Measurements from ENCODE around the gene ARF1.

ARF1 gene

DNA sequence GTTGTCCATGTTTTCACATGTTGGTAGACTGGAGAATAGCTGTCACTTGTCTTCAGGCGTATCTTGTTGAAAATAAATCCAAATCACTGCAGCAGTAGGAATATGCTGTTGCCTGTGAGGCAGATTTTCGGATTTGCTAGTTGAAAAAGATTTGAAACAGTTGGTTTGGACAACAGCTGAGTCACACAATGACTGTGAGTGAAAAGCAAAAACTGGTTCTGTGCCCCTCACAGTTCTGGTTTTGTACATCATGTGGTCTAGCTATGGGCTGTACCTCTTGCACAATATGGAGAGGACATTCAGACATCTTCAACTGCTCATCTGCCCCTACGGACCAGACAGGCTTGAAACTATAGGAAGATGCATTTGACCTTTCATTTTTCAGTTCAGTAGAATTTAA, 1.8 kb downstream of the ARF1 start:
- Mint-ChIP-seq H3K4me3 (peak overlapping the region; percentile 97), H3K27ac (peak overlapping the region; percentile 98), H3K9me3 (no peaks in the 10 kb centered on the region), H3K27me3 (no peaks in the 10 kb centered on the region), H3K36me3 (ENCODE audit: low read depth) (peaks cover 72% of the 10 kb centered on the region), H3K4me1 (ENCODE audit: low read depth) (peaks cover 63% of the 10 kb centered on the region)
- DNase-seq, result no peak

DNA sequence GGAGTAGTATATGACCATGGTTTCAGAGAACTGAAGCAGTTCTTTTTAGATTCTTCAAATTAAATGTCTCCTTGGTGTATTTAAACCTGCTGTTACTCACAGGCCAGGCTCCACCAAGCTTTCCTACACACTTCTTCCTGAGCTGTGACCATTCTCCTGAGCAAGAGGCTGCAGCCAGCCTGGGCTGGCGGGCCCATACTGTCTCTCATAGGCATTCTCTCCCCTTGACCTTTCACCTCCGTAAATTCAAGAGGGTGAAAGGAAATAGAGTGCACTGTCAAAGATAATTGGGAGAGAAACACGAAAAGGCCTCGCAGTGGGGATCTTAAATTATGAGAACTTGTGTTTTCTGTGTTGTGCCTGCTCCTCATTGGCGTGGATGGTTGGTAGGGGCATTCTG, 2.3 kb downstream of the ARF1 start:
- DNase-seq, result no peak
- H3K4me1 Mint-ChIP-seq (ENCODE audit: low read depth), result peaks cover 64% of the 10 kb centered on the region
- H3K27me3 Mint-ChIP-seq, result no peaks in the 10 kb centered on the region
- no peaks in the 10 kb centered on the region for H3K9me3 Mint-ChIP-seq
- H3K27ac Mint-ChIP-seq, result peak overlapping the region; percentile 98
- H3K36me3 Mint-ChIP-seq (ENCODE audit: low read depth), result peaks cover 75% of the 10 kb centered on the region
- H3K4me3 Mint-ChIP-seq, result peak overlapping the region; percentile 97

DNA sequence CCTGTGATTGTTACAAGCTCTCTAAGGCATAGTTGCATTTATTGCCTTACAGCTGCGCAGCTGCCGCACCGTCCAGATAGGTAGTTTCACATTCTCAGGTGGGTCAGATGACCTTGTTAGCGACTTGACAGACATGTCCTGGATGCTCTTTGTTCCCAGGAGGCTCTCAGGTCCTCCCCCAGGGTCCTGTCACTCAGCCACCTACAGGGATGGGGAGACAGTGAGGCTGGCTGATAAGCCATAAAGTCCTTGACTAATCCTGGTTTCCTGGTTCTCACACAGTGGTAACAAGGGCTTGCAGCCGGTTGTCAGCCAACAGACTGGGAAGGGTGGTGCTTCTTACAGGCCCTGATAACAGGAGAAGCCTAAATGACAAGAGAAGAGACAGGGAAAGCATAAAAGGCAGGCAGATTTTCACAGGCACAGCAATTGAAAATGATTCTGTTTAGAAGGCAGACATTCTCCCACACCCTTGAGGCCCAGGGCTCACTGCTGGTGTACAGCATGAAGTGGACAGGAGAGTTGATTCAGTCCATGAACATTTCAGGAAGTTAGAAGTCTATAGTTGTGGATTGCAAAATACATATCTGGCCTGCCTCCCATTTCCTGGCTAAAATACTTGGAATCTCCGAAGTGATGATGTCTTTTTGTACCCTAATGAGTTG, 2.9 kb downstream of the ARF1 start:
- Mint-ChIP-seq H3K9me3 (no peaks in the 10 kb centered on the region), H3K27ac (peak overlapping the region; percentile 98), H3K4me3 (peak overlapping the region; percentile 97), H3K36me3 (ENCODE audit: low read depth) (peaks cover 79% of the 10 kb centered on the region), H3K27me3 (no peaks in the 10 kb centered on the region), H3K4me1 (ENCODE audit: low read depth) (peaks cover 67% of the 10 kb centered on the region)
- DNase-seq, result no peak

DNA sequence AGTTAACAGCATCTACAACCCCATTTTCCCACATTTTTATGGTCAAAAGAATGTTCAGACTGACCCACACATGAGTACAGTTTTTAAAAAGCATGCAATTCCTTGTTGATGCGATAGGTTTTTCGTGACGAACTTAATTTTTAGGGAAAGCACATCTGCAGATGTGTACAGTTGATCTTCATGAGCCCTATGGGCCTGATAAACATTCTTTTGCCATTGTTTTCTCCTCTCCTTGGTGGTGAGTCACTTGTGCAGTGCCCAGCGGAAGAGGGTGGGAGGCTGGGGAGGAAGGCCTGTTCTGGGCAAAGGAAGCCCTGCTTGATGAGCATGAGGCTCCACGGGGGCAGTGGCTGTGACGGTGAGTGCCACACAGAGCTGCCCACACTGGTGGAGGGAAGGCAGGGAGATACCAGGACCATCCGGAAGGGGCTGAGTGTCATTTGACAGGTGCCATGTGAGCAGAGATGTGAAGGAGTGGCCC, 5.3 kb downstream of the ARF1 start:
- Mint-ChIP-seq H3K4me1 (ENCODE audit: low read depth) (peaks cover 86% of the 10 kb centered on the region), H3K9me3 (no peaks in the 10 kb centered on the region), H3K36me3 (ENCODE audit: low read depth) (peaks cover 95% of the 10 kb centered on the region), H3K27ac (peak overlapping the region; percentile 89), H3K27me3 (no peaks in the 10 kb centered on the region), H3K4me3 (peak overlapping the region; percentile 63)
- DNase-seq, result no peak

DNA sequence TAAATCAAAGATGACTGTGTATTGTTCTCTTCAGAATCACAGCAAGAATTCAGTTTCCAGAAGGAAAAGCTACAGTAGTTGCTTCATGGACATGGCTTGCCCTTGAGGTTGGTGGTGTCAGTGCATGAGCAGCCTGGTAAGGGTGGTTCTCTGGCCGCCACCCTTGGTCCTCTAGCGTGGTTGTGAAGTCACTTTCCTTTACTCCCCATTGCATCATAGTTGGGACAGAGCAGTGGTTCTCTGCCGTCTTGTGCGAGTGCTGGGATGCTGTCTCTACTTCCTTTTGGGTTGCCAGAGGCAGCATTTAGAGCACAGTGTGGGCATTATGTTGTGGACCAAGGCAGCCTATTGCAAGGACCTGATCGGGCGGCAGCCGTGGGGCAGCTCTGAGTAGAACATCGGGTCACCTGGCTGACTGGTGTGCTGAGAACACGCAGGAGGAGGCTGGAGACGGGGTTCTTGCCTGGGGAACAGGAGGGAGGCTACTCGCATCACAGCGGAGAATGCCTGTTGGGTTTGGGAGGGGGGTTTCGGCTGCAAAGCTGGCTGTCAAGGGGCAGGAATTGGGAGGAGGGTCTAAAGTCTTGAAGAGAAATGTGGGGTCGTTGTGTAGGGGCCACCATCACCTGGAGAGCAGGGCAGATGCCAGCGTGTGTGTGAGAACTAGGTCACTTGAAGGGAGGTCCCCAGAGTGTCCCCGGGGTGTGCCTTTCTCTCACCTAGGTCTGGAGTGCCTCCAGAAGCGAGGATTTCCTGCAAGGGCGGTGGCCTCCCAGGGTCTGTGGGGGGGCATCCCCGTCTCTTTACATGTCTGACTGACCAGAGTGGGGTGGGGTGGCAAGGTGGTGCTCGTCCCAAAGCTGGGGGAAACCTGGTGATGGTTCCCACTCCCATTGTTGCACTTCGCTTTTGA, 6.3 kb downstream of the ARF1 start:
- peaks cover 97% of the 10 kb centered on the region for H3K36me3 Mint-ChIP-seq (ENCODE audit: low read depth)
- peak; percentile 29 for DNase-seq
- peak overlapping the region; percentile 89 for H3K27ac Mint-ChIP-seq
- no peaks in the 10 kb centered on the region for H3K9me3 Mint-ChIP-seq
- H3K4me3 Mint-ChIP-seq, result peak overlapping the region; percentile 63
- H3K4me1 Mint-ChIP-seq (ENCODE audit: low read depth), result peaks cover 87% of the 10 kb centered on the region
- H3K27me3 Mint-ChIP-seq, result no peaks in the 10 kb centered on the region

DNA sequence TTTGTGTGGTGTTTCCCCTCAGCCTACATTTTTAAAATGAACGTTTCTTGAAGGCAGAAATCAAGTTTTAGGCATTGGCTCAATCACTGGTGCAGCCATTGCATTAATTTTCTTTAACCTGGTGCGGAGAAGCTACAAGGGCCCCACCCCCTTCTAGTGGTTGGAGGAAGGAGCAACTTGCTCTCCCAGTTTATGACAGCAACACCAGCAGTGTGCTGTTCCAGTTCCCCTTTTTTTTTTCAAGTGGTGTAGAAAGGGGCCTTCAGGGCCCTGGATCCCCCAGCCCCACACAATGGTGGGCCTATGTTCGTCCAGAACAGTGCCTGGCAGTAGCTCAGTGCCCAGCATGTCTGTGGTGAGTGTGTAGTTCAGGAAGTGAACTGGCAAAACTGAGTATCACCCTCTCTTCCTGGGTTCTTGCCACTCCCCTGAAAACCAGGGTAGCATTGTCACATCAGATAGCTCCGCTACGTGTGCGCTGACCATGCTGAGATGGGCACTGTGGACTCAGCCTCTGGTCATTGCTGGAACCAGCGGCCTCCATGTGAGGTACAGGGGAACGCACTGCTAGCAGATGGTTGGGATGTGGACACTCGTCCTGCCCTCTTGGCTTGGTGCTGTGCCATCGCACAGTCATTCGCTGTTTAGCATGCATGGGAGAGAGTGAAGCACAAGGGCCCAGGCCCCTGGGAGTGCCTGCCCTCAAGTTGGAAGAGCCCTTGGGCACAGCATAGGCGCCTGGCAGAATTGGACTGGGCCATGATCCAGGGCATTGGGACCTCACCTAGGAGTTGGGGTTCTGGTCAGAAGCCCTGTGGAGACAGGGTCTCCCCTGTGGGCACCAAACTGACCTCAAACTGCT, 7.2 kb downstream of the ARF1 start:
- H3K9me3 Mint-ChIP-seq, result peaks cover 8% of the 10 kb centered on the region
- DNase-seq, result no peak
- peaks cover 97% of the 10 kb centered on the region for H3K36me3 Mint-ChIP-seq (ENCODE audit: low read depth)
- no peaks in the 10 kb centered on the region for H3K27me3 Mint-ChIP-seq
- peak overlapping the region; percentile 63 for H3K4me3 Mint-ChIP-seq
- peak overlapping the region; percentile 89 for H3K27ac Mint-ChIP-seq
- H3K4me1 Mint-ChIP-seq (ENCODE audit: low read depth), result peaks cover 88% of the 10 kb centered on the region

DNA sequence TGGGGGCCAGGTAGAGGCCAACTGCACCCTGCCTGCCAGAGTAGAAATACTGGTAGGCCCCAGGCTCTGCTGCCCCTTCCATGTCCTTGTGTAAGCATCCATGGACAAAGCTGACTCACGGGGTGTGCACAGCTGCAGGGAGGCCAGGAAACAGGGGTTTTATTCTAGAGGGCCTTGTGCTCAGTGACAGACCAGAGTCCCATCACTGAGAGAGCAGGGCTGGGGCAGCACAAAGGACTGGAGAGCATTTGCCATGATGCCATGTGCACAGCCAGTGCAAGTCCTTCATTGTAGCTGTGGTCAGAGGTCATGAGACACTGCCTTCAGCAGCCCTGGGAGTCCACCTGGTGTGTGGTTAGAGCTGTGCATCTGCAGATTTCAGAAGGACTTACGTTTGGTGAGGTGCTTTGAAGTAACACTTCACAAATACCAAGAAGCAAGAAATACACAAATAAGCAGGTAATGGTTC, 8.1 kb downstream of the ARF1 start:
- H3K4me3 Mint-ChIP-seq, result peak overlapping the region; percentile 25
- peaks cover 97% of the 10 kb centered on the region for H3K36me3 Mint-ChIP-seq (ENCODE audit: low read depth)
- DNase-seq, result no peak
- H3K4me1 Mint-ChIP-seq (ENCODE audit: low read depth), result peaks cover 85% of the 10 kb centered on the region
- H3K9me3 Mint-ChIP-seq, result peaks cover 13% of the 10 kb centered on the region
- H3K27ac Mint-ChIP-seq, result peak overlapping the region; percentile 89
- H3K27me3 Mint-ChIP-seq, result no peaks in the 10 kb centered on the region

DNA sequence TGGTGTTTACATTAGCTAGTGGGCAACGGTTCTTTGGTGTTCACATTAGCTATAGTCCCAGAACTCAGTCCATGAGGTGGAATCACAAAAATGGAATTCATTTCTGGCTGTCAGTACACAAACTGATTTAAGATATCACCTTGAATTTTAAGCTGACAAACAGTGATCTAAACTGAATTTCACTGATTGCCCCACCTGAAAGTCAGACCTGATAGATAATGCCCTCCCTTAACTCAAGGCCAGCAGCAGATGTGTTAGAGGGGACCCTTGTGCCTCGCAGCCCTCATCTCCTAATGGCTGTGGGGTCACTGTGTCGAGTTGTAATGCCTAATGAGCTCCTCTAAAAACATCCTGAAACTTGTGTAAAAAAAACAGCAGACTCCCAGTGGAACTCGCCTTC, 8.6 kb downstream of the ARF1 start:
- DNase-seq, result no peak
- peaks cover 14% of the 10 kb centered on the region for H3K9me3 Mint-ChIP-seq
- no peak overlapping the region for H3K4me3 Mint-ChIP-seq
- H3K27me3 Mint-ChIP-seq, result no peaks in the 10 kb centered on the region
- H3K27ac Mint-ChIP-seq, result peak overlapping the region; percentile 89
- H3K36me3 Mint-ChIP-seq (ENCODE audit: low read depth), result peaks cover 98% of the 10 kb centered on the region
- peaks cover 85% of the 10 kb centered on the region for H3K4me1 Mint-ChIP-seq (ENCODE audit: low read depth)

DNA sequence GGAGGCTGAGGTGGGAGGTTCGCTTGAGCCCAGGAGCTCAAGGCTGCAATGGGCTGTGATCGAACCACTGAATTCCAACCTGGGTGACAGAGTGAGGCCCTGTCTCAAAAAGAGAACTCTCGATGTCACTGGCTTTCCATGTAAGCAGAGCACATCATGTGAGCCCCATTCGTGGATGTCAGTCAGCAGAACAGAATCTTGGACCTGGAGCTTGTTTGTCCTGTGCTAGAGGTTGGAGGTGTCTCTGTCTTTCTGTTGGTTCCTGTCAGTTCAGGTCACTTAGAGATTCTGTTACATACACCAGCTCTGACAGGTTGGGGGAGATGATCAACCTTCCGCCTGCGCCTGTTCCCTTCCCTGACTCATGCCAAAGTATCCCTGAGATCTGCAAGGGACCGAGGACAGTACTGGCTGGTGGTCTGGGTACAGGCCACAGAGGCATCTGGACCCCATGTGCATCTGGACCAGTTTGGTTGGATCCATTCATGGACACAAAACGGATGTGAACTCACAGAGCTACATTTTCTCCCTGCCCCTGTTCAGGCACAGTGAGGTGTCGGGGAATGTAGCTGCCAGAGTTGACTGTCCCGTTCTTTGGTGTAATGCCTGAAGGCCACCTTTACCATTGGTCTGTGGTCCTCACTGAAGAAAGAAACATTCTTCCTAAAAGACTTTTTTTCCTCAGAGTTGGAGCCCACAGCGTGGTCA, 10.0 kb downstream of the ARF1 start:
- Mint-ChIP-seq H3K36me3 (ENCODE audit: low read depth) (peaks cover 100% of the 10 kb centered on the region), H3K27ac (peak overlapping the region; percentile 89), H3K27me3 (no peaks in the 10 kb centered on the region), H3K4me1 (ENCODE audit: low read depth) (peaks cover 73% of the 10 kb centered on the region), H3K9me3 (peaks cover 14% of the 10 kb centered on the region), H3K4me3 (no peak overlapping the region)
- no peak for DNase-seq

DNA sequence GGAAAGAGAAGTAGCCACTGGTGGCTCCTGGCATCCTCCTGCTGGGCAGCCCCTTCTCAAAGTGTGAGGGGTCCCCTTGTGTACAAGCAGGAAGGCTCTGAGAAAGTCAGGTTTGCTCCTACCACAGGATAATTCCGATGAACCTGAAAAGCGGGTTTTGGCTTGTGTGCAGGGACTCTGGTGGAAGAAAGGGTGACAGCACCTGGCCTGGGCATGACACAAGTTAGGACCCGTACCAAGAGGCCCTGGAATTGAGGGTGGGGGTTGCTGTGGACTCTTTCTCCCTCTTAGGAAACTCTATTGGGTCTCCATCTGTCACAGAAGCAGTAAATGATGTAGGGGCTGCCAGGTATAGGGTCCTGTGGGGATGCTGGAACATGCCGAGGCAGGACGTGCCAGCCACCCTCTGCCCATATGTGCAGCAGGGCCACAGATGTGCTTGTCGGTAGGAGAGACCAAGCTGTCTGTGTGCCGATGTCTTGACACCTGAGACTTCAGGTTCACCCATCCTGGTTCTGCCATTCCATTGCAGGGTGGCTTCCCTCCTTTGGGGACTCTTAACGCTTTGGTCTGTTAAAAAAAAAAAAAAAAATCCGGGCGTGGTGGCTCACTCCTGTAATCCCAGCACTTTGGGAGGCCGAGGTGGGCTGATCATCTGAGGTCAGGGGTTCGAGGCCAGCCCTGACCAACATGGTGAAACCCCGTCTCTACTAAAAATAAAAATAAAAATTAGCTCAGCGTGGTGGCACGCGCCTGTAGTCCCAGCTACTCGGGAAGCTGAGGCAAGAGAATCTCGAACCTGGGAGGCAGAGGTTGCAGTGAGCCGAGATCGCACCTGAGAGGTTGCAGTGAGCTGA, 10.8 kb downstream of the ARF1 start:
- Mint-ChIP-seq H3K4me3 (no peak overlapping the region), H3K4me1 (ENCODE audit: low read depth) (peaks cover 65% of the 10 kb centered on the region), H3K27me3 (no peaks in the 10 kb centered on the region), H3K9me3 (peaks cover 14% of the 10 kb centered on the region), H3K36me3 (ENCODE audit: low read depth) (peaks cover 100% of the 10 kb centered on the region), H3K27ac (no peak overlapping the region)
- no peak for DNase-seq

DNA sequence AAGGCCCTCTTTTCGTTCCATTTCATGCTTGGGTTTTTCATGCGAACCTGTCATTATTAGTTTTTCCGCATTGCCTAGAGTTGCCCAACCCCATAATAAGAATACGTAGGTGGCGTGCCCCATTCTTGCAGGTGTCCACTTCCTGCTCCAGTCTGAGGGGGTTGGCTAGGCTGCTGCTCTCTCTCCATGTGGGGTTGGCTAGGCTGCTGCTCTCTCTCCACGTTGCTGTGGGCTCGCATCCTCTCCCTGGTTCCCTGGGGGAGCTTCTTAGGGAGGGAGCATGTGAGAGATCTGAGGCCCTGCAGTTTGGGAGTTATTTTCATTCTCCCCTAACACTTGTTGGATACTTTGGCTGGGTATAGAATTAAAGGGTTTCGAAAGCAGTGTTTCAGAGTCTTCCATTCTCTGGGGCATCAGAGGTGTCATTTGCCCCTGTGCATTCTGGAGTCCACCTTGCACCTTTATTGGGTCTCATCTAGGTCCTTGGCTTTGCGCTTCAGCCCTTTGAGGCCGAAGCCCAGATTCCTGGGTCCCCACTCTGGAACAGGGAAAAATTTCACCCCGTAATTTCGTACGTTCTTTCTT, 12.0 kb downstream of the ARF1 start:
- H3K27ac Mint-ChIP-seq, result peak overlapping the region; percentile 84
- peaks cover 55% of the 10 kb centered on the region for H3K4me1 Mint-ChIP-seq (ENCODE audit: low read depth)
- no peaks in the 10 kb centered on the region for H3K27me3 Mint-ChIP-seq
- DNase-seq, result no peak
- peaks cover 100% of the 10 kb centered on the region for H3K36me3 Mint-ChIP-seq (ENCODE audit: low read depth)
- no peak overlapping the region for H3K4me3 Mint-ChIP-seq
- H3K9me3 Mint-ChIP-seq, result peaks cover 14% of the 10 kb centered on the region

DNA sequence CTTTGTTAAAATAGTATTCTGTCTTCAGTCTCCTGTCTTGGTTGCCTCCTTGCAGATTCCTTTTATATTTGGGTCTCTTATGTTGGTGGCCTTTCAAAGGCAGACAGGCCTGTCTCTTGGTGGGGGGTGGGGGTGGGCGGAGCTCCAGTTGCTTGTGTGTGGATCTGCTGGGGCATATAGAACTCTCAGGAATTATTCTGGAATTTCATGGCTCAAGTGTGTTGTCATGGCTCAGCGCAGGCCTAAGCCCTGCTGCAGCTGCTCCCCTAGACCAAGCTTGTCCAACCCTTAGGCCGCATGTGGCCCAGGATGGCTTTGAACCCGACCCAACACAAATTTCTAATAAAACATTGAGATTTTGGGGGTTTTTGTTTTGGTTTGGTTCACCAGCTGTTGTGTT, 12.7 kb downstream of the ARF1 start:
- Mint-ChIP-seq H3K36me3 (ENCODE audit: low read depth) (peaks cover 100% of the 10 kb centered on the region), H3K27me3 (no peaks in the 10 kb centered on the region), H3K4me1 (ENCODE audit: low read depth) (peaks cover 48% of the 10 kb centered on the region), H3K27ac (peak overlapping the region; percentile 84), H3K4me3 (no peak overlapping the region), H3K9me3 (peaks cover 14% of the 10 kb centered on the region)
- DNase-seq, result no peak

DNA sequence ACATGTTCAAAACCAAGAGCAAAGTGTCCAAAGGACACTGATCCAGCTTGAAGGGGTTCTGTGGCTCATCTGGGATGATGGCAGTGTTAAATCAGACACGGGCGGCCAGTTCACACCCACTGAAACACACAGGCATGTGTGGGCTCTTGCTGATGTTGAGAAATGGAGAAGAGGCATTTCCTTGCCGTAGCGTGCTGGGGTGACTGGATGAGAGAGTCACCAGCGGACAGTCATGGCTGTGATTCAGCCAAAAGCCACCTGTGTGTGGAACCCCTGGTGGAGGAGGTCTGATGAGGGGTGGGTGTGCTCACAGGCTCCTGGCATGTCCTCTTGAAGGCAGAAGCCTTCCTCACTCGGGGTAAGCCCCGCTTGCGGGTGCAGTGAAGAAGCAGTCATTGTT, 13.4 kb downstream of the ARF1 start:
- H3K27me3 Mint-ChIP-seq, result no peaks in the 10 kb centered on the region
- peaks cover 41% of the 10 kb centered on the region for H3K4me1 Mint-ChIP-seq (ENCODE audit: low read depth)
- H3K36me3 Mint-ChIP-seq (ENCODE audit: low read depth), result peaks cover 100% of the 10 kb centered on the region
- DNase-seq, result no peak
- H3K9me3 Mint-ChIP-seq, result peaks cover 14% of the 10 kb centered on the region
- peak overlapping the region; percentile 84 for H3K27ac Mint-ChIP-seq
- H3K4me3 Mint-ChIP-seq, result no peak overlapping the region

Measured in activated T-cell treated with anti-CD3 and anti-CD28 coated beads, Interleukin-2, amount 50 U/mL, for 24 hours (primary cell).